RWPE1 (cell line): Measurements from ENCODE around the gene ATP5ME.

Experiments
- CTCF ChIA-PET: fragments of 350-600 bp; sonication (Branson Sonifier 250); formaldehyde crosslinking; extraction: SDS; loops from one replicate; lab custom pipeline; 2021; lab: Yijun Ruan, JAX
- POLR2A ChIA-PET: fragments of 400-600 bp; formaldehyde crosslinking; extraction: SDS; loops from one replicate; lab custom pipeline; 2020; ENCODE audit warnings: antibody characterized with exemption; ENCODE audit not compliant: low non-redundant PET; lab: Yijun Ruan, JAX
- DNase-seq: peaks from one replicate; pipeline ENCODE4 v3.0.0; 2012; ENCODE audit warnings: low spot score
- H3K27ac ChIP-seq: fragments of 450-650 bp; 2 replicates; pipeline ENCODE4 v1.5.1; 2017
- CTCF ChIP-seq: fragments of 450-650 bp; conservative IDR thresholded peaks from 2 replicates; pipeline ENCODE4 v1.5.1; 2017; ENCODE audit warnings: low read depth, mild to moderate bottlenecking

Gene ATP5ME

DNA sequence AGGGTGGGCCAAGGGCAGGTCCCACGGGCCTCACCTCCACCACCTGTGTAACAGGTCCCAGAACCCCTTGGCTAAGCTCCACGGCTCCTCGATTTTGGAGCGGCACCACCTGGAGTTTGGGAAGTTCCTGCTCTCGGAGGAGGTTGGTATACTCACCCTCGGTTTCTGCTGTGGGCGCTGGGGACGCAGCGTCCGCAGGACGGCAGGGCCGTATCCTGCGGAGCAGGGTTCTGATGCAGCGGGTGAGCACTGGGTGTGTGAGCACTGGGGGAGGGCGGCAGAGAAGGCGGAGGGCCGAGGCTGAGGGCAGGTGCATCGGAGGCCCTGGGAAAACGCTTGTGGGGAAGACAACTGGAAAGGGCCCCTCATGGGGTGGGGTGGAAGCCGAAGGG is 11.0 kb downstream of the ATP5ME start:
- no peak for DNase-seq
- no peak overlapping the region for H3K27ac ChIP-seq
- POLR2A ChIA-PET: no interaction called here
- no peak for TF ChIP-seq CTCF
- CTCF ChIA-PET: no interaction called here

DNA sequence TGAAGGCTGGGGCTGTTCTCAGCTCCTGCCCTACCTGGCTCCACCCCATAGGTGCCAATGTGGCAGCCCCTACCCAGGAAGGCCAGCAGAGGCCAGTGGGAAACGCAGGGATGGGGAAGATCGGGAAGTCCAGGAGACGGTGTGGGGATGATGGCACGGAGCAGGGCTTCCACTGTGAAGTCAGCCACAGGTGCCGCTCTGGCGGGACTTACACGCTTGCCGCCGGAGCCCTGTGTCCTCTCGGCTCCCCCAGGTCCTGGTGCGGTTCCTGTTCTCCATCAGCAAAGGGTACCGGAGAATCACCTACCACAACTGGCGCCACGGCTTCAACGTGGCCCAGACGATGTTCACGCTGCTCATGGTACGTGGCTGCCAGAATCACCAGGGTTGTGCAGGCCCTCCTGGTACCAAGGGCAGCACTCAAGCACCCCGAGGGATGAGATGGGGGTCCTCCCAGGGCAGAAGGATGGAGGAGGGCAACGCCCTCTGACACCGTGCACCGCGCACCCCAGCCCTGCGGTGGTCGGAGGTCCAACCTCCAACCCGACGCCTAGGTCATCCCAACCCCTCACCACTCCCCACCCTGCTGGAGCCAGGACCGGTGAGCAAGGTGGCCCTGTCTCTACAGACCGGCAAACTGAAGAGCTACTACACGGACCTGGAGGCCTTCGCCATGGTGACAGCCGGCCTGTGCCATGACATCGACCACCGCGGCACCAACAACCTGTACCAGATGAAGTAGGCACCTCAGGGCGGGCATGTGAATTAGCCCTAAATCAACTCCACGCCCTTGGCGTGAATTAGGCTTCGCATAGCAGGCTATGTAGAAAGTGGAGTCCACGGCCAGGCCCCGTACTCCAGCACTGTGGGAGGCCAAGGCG is 12.0 kb downstream of the ATP5ME start:
- CTCF ChIA-PET: interaction anchor here (0.7 kb wide), 1 partner anchor 10 kb away, joined by 3 read pairs; no protein-coding TSS in a partner anchor
- POLR2A ChIA-PET: no interaction called here

GRCh38 chr4:661231-661630 is 12.8 kb downstream of the ATP5ME start:
- H3K27ac ChIP-seq: no peak overlapping the region
- TF ChIP-seq CTCF: no peak
- ChIA-PET POLR2A (no interaction called here), CTCF (no interaction called here)
- DNase-seq: no peak

More for the DNA sequence above, 12.0 kb downstream of the ATP5ME start:
- no peak overlapping the region for H3K27ac ChIP-seq
- DNase-seq: no peak
- TF ChIP-seq CTCF: no peak

DNA sequence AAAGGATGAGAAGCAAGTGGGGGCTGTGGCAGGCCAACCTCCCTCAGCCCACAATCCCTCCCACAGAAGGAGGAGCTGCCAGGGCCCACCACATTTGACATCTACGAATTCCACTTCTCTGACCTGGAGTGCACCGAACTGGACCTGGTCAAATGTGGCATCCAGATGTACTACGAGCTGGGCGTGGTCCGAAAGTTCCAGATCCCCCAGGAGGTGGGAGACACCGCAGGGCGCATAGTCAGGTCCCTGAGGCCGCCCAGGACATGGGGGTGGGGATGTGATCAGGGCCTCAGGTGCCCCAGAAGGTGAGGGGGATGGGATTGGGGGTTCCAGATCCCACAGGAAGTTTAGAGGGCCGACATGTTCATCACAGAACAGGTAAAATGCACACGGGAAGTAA is 13.7 kb downstream of the ATP5ME start:
- ChIA-PET POLR2A (no interaction called here), CTCF (no interaction called here)
- H3K27ac ChIP-seq: no peak overlapping the region
- no peak for DNase-seq
- TF ChIP-seq CTCF: no peak

GRCh38 chr4:659851-660250 is 14.2 kb downstream of the ATP5ME start:
- no peak for DNase-seq
- no peak overlapping the region for H3K27ac ChIP-seq
- ChIA-PET CTCF (no interaction called here), POLR2A (no interaction called here)
- TF ChIP-seq CTCF: no peak

DNA sequence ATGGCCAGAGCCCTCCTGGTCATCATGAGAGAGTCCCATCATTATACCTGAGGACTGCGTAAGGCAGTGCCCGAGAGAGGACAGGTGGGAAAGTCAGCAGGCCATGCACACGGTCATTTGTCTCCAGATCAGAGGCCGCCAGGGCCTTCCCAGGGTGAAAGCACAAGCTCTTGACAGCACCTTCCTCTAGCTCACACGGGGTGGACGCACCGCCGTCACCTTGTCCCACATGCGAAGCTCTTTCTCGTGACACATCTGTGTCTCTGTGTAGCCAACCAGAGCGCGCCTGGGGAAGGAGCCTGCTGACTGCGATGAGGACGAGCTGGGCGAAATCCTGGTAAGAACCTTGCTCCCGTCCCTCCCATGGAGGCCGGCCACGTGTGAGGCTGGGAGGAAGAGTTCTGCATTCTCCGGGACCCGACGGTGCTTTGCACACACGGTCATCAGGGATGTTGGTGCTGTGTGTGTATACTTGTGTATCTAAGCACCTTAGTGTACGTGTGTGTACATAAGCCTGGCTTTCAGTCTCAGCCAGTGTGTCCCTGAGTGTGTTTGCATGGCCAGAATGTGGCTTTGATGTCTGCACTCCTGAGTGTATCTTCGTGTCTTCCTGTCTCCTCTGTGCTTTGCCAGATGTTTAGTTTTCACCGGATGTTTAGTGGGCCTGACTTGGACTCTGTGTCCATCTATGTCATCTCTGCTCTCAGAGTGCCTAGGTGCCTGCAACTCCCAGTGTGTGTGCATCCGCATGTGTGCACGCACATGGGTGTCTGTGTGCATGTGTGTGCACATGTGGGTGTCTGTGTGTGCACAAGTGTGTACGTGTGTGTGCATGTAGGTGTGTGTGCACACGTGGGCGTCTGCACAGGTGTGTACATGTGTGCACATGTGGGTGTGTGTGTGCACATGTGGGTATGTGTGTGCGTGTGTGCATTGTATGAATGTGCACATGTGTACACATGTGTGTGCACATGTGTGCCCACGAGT is 15.1 kb downstream of the ATP5ME start:
- no peak for TF ChIP-seq CTCF
- no peak overlapping the region for H3K27ac ChIP-seq
- CTCF ChIA-PET: no interaction called here
- DNase-seq: no peak
- POLR2A ChIA-PET: no interaction called here
